WI38 (cell line): ENCODE measurements around the gene IMMP2L.
"Not testable (repeated sequence)": the region's sequence is repeated elsewhere in the genome, so short reads cannot be mapped to it uniquely, and the experiment has no call there.

Source experiments
- H3K4me3 ChIP-seq: 2 replicates; pipeline ENCODE4 v1.5.1; 2011; ENCODE audit warnings: low read depth, mild to moderate bottlenecking, control low read depth, low read length
- CTCF ChIP-seq: IDR thresholded peaks from 2 replicates; pipeline ENCODE4 v1.5.1; 2012; ENCODE audit warnings: low read depth, mild to moderate bottlenecking, control low read depth, low read length

IMMP2L gene

GRCh38 chr7:111329367-111330234, 232.7 kb downstream of the IMMP2L start:
- no peak overlapping the region for H3K4me3 ChIP-seq
- no peak for TF ChIP-seq CTCF

- no peak overlapping the region for H3K4me3 ChIP-seq
- no peak for TF ChIP-seq CTCF
Observed at GRCh38 chr7:111328487-111328886, 233.8 kb downstream of the IMMP2L start.

- TF ChIP-seq CTCF: no peak
- no peak overlapping the region for H3K4me3 ChIP-seq
Observed at GRCh38 chr7:111324776-111325175, 237.5 kb downstream of the IMMP2L start.

GRCh38 chr7:111324228-111324627, 238.1 kb downstream of the IMMP2L start:
- TF ChIP-seq CTCF: no peak
- no peak overlapping the region for H3K4me3 ChIP-seq

GRCh38 chr7:111323670-111324069, 238.6 kb downstream of the IMMP2L start:
- H3K4me3 ChIP-seq: not testable (repeated sequence)

GRCh38 chr7:111320133-111320532, 242.2 kb downstream of the IMMP2L start:
- TF ChIP-seq CTCF: no peak
- H3K4me3 ChIP-seq: no peak overlapping the region

- no peak overlapping the region for H3K4me3 ChIP-seq
- TF ChIP-seq CTCF: no peak
Observed at GRCh38 chr7:111312966-111313365, 249.3 kb downstream of the IMMP2L start.

GRCh38 chr7:111308691-111309090, 253.6 kb downstream of the IMMP2L start:
- TF ChIP-seq CTCF: no peak
- H3K4me3 ChIP-seq: no peak overlapping the region
